ENCODE data around the gene UPK3A.

DNA sequence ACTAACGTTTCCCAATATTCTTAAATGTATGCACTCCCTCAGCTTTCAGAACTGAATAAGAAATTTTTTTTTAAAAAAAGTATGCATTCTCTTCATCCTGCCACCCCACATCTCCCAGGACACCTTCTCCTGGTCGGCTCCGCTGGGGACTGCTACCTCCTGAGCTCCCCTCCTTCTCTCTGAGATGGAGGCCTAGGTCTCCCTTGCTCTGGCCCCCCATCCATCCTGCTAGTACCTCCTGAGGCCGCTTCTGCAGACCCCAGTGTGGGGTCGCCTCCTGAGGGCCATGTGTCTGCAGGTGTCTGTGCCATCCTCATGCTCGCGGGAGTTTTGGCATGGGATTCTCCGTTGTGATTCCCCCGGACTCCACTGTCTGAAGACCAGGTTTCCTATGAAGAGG, 52.8 kb downstream of the UPK3A start:
- TF ChIP-seq, protein P1, sequence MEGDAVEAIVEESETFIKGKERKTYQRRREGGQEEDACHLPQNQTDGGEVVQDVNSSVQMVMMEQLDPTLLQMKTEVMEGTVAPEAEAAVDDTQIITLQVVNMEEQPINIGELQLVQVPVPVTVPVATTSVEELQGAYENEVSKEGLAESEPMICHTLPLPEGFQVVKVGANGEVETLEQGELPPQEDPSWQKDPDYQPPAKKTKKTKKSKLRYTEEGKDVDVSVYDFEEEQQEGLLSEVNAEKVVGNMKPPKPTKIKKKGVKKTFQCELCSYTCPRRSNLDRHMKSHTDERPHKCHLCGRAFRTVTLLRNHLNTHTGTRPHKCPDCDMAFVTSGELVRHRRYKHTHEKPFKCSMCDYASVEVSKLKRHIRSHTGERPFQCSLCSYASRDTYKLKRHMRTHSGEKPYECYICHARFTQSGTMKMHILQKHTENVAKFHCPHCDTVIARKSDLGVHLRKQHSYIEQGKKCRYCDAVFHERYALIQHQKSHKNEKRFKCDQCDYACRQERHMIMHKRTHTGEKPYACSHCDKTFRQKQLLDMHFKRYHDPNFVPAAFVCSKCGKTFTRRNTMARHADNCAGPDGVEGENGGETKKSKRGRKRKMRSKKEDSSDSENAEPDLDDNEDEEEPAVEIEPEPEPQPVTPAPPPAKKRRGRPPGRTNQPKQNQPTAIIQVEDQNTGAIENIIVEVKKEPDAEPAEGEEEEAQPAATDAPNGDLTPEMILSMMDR (IDR thresholded peaks at IDR 0.05; ENCODE audit: low read depth, low read length) = no peak
- TF ChIP-seq, protein P2, sequence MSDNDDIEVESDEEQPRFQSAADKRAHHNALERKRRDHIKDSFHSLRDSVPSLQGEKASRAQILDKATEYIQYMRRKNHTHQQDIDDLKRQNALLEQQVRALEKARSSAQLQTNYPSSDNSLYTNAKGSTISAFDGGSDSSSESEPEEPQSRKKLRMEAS (IDR thresholded peaks at IDR 0.05; ENCODE audit: low read depth, low read length) = no peak

Measured in NB4 (cell line).